Activated CD4-positive, alpha-beta memory T cell treated with anti-CD3 and anti-CD28 coated beads for 36 hours (primary cell): ENCODE results near the gene GLB1L2. TPM values are rescaled to one million over a fixed set of nuclear protein-coding genes. Genes with fewer than 3 reads are reported as not detected.
"Not testable (repeated sequence)": the region's sequence is repeated elsewhere in the genome, so short reads cannot be mapped to it uniquely, and the experiment has no call there.

Experiments used
- CTCF ChIA-PET: fragments of 350-600 bp; sonication (Branson Sonifier 250); formaldehyde crosslinking; loops from one replicate; lab custom pipeline; 2021; ENCODE audit warnings: antibody characterized with exemption, inconsistent platforms; lab: Charles Lee
- POLR2A ChIA-PET: fragments of 350-600 bp; sonication (Branson Sonifier 250); formaldehyde crosslinking; loops from one replicate; lab custom pipeline; 2021; ENCODE audit warnings: antibody characterized with exemption; lab: Charles Lee
- DNase-seq: peaks from one replicate; pipeline ENCODE4 v3.0.0-alpha.2; 2020
- H3K27ac Mint-ChIP-seq: one replicate; pipeline ENCODE4 v1.8.0; 2021; ENCODE audit warnings: mixed read lengths
- H3K27me3 Mint-ChIP-seq: one replicate; pipeline ENCODE4 v1.8.0; 2021; ENCODE audit warnings: mixed read lengths
- H3K36me3 Mint-ChIP-seq: one replicate; pipeline ENCODE4 v1.8.0; 2021; ENCODE audit warnings: mixed read lengths
- H3K4me1 Mint-ChIP-seq: one replicate; pipeline ENCODE4 v1.8.0; 2021; ENCODE audit warnings: low read depth, mixed read lengths
- H3K4me3 Mint-ChIP-seq: one replicate; pipeline ENCODE4 v1.8.0; 2021; ENCODE audit warnings: mild to moderate bottlenecking, mixed read lengths
- H3K9me3 Mint-ChIP-seq: one replicate; pipeline ENCODE4 v1.8.0; 2021; ENCODE audit warnings: mixed read lengths
- intact Hi-C: fragments of 100-400 bp; cut with micrococcal nuclease; formaldehyde crosslinking; loops from one replicate; pipeline ENCODE4 v1.15.1; 2023
- total RNA-seq, 2 experiments: library from RNA; stranded (reverse); gene quantifications; one replicate each; pipeline ENCODE4 v1.2.3, GENCODE V29; 2021

The GLB1L2 gene
- total RNA-seq, 2 experiments from 2014 or later = 3.8 to 4.1 TPM

DNA sequence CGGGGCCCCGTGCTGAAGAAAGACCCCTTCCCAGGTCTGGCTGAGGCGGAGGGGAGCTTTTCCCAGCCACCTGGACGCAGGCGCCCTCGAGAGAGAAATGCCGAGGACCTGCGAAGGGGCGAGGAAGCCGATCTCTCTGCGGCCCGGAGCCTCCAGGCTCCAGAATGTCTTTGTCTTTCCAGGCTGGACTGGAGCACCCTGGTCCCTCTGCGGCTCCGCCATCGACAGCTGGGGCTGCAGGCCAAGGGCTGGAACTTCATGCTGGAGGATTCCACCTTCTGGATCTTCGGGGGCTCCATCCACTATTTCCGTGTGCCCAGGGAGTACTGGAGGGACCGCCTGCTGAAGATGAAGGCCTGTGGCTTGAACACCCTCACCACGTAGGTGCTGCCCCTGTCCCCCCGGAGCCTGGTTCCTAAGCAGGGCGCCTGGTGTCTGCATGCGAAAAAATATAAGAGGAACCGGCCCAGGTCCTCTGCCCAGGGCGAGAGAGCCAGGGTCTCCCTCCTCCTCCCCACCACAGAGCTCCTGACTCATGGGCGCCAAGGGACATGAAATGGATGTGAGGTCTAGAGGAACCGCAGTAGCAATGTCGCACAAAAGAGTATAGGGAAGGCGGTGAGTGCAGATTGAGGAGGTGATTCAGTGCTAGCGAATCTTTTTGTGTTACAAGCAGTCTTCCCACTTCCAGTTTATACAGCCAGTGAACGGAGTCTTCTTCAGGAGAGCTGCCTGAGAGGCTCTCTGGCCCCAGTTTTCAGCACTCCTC lies 11.0 kb downstream of the GLB1L2 start:
- H3K36me3 Mint-ChIP-seq = no peaks in the 10 kb centered on the region
- intact Hi-C loops = no loop called here
- POLR2A ChIA-PET = no interaction called here
- CTCF ChIA-PET = no interaction called here
- H3K4me1 Mint-ChIP-seq = no peaks in the 10 kb centered on the region
- H3K27me3 Mint-ChIP-seq = no peaks in the 10 kb centered on the region
- H3K4me3 Mint-ChIP-seq = no peak overlapping the region
- no peaks in the 10 kb centered on the region for H3K9me3 Mint-ChIP-seq
- no peak for DNase-seq
- no peak overlapping the region for H3K27ac Mint-ChIP-seq

GRCh38 chr11:134343646-134344045 lies 11.9 kb downstream of the GLB1L2 start:
- intact Hi-C loops = no loop called here
- H3K36me3 Mint-ChIP-seq = no peaks in the 10 kb centered on the region
- no peak for DNase-seq
- no peaks in the 10 kb centered on the region for H3K4me1 Mint-ChIP-seq
- H3K4me3 Mint-ChIP-seq = no peak overlapping the region
- ChIA-PET POLR2A (no interaction called here), CTCF (no interaction called here)
- H3K27me3 Mint-ChIP-seq = no peaks in the 10 kb centered on the region
- no peaks in the 10 kb centered on the region for H3K9me3 Mint-ChIP-seq
- no peak overlapping the region for H3K27ac Mint-ChIP-seq

DNA sequence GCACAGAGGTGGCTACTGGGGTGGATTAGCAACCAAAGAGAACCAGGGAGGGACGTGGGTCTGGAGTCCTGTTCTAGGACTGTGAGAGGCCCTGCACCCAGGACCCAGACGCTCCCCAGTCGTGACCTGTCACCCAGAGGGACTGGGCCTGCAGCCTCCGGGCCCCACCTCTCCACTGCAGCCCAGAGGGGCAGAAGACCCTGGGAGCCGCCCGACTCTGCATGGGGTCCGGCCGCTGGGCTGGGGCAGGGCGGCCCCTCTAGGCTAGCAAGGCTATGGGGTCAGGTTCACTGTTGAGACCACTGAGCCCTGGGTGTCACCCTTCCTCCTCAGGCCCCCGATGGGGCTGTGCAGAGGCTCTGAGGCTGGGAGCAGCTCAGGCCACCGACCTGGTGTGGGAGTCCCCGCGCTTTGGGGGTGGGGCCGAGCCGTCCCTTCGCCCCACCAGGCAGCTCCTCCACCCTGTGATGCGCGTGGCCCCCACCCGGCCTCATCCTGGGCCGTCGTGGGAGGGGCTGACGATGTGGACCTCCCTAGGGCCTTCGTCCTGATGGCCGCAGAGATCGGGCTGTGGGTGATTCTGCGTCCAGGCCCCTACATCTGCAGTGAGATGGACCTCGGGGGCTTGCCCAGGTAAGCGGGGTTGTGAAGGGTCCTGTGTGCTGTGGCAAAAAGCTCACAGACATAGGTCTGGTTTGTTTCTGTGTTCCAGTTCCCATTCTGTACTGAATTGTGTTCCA lies 12.9 kb downstream of the GLB1L2 start:
- H3K4me1 Mint-ChIP-seq, POLR2A ChIA-PET, H3K9me3 Mint-ChIP-seq, H3K4me3 Mint-ChIP-seq, H3K36me3 Mint-ChIP-seq, H3K27me3 Mint-ChIP-seq, CTCF ChIA-PET, DNase-seq, H3K27ac Mint-ChIP-seq, intact Hi-C loops: not testable (repeated sequence)

- intact Hi-C loops = no loop called here
- DNase-seq = no peak
- ChIA-PET POLR2A (no interaction called here), CTCF (no interaction called here)
- no peak overlapping the region for H3K4me3 Mint-ChIP-seq
- no peaks in the 10 kb centered on the region for H3K9me3 Mint-ChIP-seq
- H3K36me3 Mint-ChIP-seq = no peaks in the 10 kb centered on the region
- no peak overlapping the region for H3K27ac Mint-ChIP-seq
- no peaks in the 10 kb centered on the region for H3K27me3 Mint-ChIP-seq
- H3K4me1 Mint-ChIP-seq = peaks cover 13% of the 10 kb centered on the region
Observed at GRCh38 chr11:134345237-134345550, 13.4 kb downstream of the GLB1L2 start.

- Mint-ChIP-seq H3K36me3 (no peaks in the 10 kb centered on the region), H3K4me1 (peaks cover 16% of the 10 kb centered on the region), H3K27me3 (no peaks in the 10 kb centered on the region), H3K9me3 (no peaks in the 10 kb centered on the region), H3K4me3 (no peak overlapping the region), H3K27ac (no peak overlapping the region)
- intact Hi-C loops = no loop called here
- ChIA-PET POLR2A (no interaction called here), CTCF (no interaction called here)
- DNase-seq = no peak
Observed at GRCh38 chr11:134346101-134346975, 14.6 kb downstream of the GLB1L2 start.

DNA sequence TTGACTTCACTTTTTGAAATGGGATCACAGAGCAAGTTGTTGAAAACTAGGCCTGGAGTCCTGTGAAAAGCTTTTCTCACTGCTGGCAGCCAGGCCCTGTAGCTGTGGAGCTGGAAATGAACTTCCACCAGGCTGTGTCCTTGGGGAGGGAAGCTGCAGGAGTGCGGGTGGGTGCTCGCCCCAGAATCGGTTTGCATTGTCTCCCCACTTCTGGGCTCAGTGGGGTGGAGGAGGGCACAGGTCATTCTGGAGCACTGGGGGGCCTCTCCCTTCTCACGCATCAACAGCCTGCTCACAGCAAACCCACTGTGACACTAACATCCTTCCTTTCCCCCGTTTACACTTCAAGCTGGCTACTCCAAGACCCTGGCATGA lies 15.2 kb downstream of the GLB1L2 start:
- no peak for DNase-seq
- H3K36me3 Mint-ChIP-seq = no peaks in the 10 kb centered on the region
- no peaks in the 10 kb centered on the region for H3K27me3 Mint-ChIP-seq
- no peak overlapping the region for H3K4me3 Mint-ChIP-seq
- H3K9me3 Mint-ChIP-seq = no peaks in the 10 kb centered on the region
- CTCF ChIA-PET = no interaction called here
- H3K4me1 Mint-ChIP-seq = peaks cover 16% of the 10 kb centered on the region
- intact Hi-C loops = no loop called here
- H3K27ac Mint-ChIP-seq = no peak overlapping the region
- POLR2A ChIA-PET = no interaction called here

DNA sequence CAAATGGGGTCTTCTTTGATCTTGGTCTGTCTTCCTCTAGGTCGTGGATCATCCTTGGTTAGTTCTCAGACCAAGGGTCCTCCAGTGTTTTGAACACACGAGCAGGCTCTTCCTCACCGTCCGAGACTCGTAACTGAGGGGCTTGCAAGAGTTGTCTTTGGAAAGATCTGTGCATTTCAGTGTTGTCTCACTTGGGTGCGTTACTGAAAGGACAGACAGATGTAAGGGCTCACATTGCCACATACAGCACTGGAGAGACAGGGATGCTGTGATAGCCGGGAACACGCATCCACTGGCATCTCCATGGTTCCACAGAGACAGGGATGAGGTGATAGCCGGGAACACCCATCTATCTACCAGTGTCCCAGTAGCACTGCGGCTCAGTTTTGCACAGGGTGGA lies 15.7 kb downstream of the GLB1L2 start:
- Mint-ChIP-seq H3K27me3 (no peaks in the 10 kb centered on the region), H3K4me3 (no peak overlapping the region), H3K4me1 (peaks cover 16% of the 10 kb centered on the region), H3K36me3 (no peaks in the 10 kb centered on the region), H3K9me3 (no peaks in the 10 kb centered on the region), H3K27ac (no peak overlapping the region)
- ChIA-PET CTCF (no interaction called here), POLR2A (no interaction called here)
- no peak for DNase-seq
- intact Hi-C loops = no loop called here

GRCh38 chr11:134349109-134349801 lies 17.5 kb downstream of the GLB1L2 start:
- Mint-ChIP-seq H3K9me3 (no peaks in the 10 kb centered on the region), H3K4me1 (peaks cover 16% of the 10 kb centered on the region), H3K36me3 (peaks cover 2% of the 10 kb centered on the region), H3K4me3 (no peak overlapping the region), H3K27me3 (no peaks in the 10 kb centered on the region), H3K27ac (no peak overlapping the region)
- intact Hi-C loops = no loop called here
- POLR2A ChIA-PET = no interaction called here
- no peak for DNase-seq
- CTCF ChIA-PET = interaction anchor here (2.0 kb wide), 1 partner anchor 87 kb away, joined by 4 read pairs; no protein-coding TSS in a partner anchor

DNA sequence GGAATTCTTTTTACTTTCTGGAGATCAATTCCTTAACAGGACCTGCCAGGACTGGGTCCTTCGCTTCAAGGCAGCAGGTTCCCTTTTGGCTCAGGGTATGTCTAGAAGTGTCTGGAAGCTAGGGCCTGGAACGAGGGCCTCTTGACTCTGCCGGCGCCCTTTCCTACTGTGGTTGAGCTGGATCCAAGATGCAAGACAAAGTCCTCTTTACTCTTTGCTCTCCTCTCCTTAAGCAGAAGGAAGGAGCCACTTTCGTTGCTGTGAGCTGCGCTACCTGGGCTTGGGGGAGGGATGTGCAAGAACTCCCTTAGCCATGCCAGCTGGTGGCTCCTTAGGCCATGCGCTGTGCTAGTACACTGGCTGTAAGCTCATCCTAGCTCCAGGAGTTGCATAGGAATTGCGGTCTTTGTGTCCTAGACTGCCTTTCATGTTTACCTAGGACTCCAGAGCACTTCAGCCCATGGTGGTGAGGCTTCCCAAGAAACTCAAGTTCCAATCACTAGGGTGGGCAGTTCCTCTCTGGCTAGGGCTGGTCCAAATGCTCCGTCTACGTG lies 18.1 kb downstream of the GLB1L2 start:
- Mint-ChIP-seq H3K27ac (no peak overlapping the region), H3K27me3 (no peaks in the 10 kb centered on the region), H3K4me3 (no peak overlapping the region), H3K36me3 (peaks cover 2% of the 10 kb centered on the region), H3K9me3 (no peaks in the 10 kb centered on the region), H3K4me1 (peaks cover 16% of the 10 kb centered on the region)
- ChIA-PET CTCF (interaction anchor here (2.0 kb wide), 1 partner anchor 88 kb away, joined by 4 read pairs; no protein-coding TSS in a partner anchor), POLR2A (no interaction called here)
- no peak for DNase-seq
- intact Hi-C loops = no loop called here

- H3K27me3 Mint-ChIP-seq = no peaks in the 10 kb centered on the region
- CTCF ChIA-PET = interaction anchor here (2.0 kb wide), 1 partner anchor 88 kb away, joined by 4 read pairs; no protein-coding TSS in a partner anchor
- intact Hi-C loops = no loop called here
- POLR2A ChIA-PET = no interaction called here
- peaks cover 2% of the 10 kb centered on the region for H3K36me3 Mint-ChIP-seq
- H3K4me3 Mint-ChIP-seq = no peak overlapping the region
- H3K9me3 Mint-ChIP-seq = no peaks in the 10 kb centered on the region
- H3K4me1 Mint-ChIP-seq = peaks cover 16% of the 10 kb centered on the region
- H3K27ac Mint-ChIP-seq = no peak overlapping the region
- DNase-seq = no peak
Observed at GRCh38 chr11:134350381-134350780, 18.6 kb downstream of the GLB1L2 start.

GRCh38 chr11:134352111-134352510 lies 20.3 kb downstream of the GLB1L2 start:
- H3K9me3 Mint-ChIP-seq = no peaks in the 10 kb centered on the region
- CTCF ChIA-PET = no interaction called here
- peaks cover 16% of the 10 kb centered on the region for H3K4me1 Mint-ChIP-seq
- POLR2A ChIA-PET = no interaction called here
- DNase-seq = no peak
- peaks cover 2% of the 10 kb centered on the region for H3K36me3 Mint-ChIP-seq
- no peaks in the 10 kb centered on the region for H3K27me3 Mint-ChIP-seq
- intact Hi-C loops = no loop called here
- H3K4me3 Mint-ChIP-seq = no peak overlapping the region
- no peak overlapping the region for H3K27ac Mint-ChIP-seq
